ENCODE measurements around the gene UBE2D3.

- TF ChIP-seq CTCF (IDR thresholded peaks at IDR 0.05) (peak in 2 of 5 experiments; percentile 12 to 45), POLR2A (IDR thresholded peaks at IDR 0.05) (peak; percentile 80), EP300 (IDR thresholded peaks at IDR 0.05; ENCODE audit: low read depth) (no peak), POLR2AphosphoS5 (IDR thresholded peaks at IDR 0.05) (peak; percentile 87 to 95 (median 92))
These were observed 41.6 kb upstream of the UBE2D3 start, which contains the start of gene CISD2 for GRCh38 chr4:102868781-102869568.
